Colonic mucosa (tissue), 4 donors: ENCODE measurements around the gene KIF17. TPM values are rescaled to one million over a fixed set of nuclear protein-coding genes. Genes with fewer than 3 reads are reported as not detected.

ENCODE experiments used
- DNase-seq: peaks from one replicate; pipeline ENCODE4 v3.0.0-alpha.2; 2020
- H3K27ac ChIP-seq: fragments of 200-600 bp; one replicate; pipeline ENCODE4 v1.8.0; 2021
- H3K27me3 ChIP-seq: fragments of 200-600 bp; one replicate; pipeline ENCODE4 v1.8.0; 2021
- H3K36me3 ChIP-seq: fragments of 200-600 bp; one replicate; pipeline ENCODE4 v1.8.0; 2021
- H3K4me1 ChIP-seq: fragments of 200-600 bp; one replicate; pipeline ENCODE4 v1.8.0; 2021; ENCODE audit warnings: mild to moderate bottlenecking
- H3K4me3 ChIP-seq: fragments of 200-600 bp; one replicate; pipeline ENCODE4 v1.8.0; 2021
- H3K9ac ChIP-seq, 2 donors: one replicate each; pipeline ENCODE4 v1.7.0; 2013; ENCODE audit warnings: control low read depth in 2 of 2, low read depth in 2 of 2, low read length in 2 of 2
- H3K9me3 ChIP-seq: fragments of 200-600 bp; one replicate; pipeline ENCODE4 v1.8.0; 2021
- intact Hi-C: fragments of 100-400 bp; cut with DNase I; formaldehyde crosslinking; loops from one replicate; pipeline ENCODE4 v1.14.1; 2022
- total RNA-seq, 2 donors: library from RNA; stranded (reverse); fragmentation: NEBNext Ultra II Directional in 1 of 2; extraction: Animal tissue kit (Norgen Biotek cat#: 25700) in 1 of 2; gene quantifications; one replicate each; pipeline ENCODE4 v1.2.1, GENCODE V29; 2021
- TF ChIP-seq, protein P1 (sequence below): fragments of 200-600 bp; IDR thresholded peaks from one replicate; pipeline ENCODE4 v1.8.0; 2022; ENCODE audit warnings: antibody characterized with exemption, mild to moderate bottlenecking
- donor health status: healthy.
- donor health status: DM: no; HTN: no; CAD: no.
- donor health status: DM: no; HTN: no; CAD: no.

The KIF17 gene
- total RNA-seq, 2 donors from 2014 or later: 0.27 to 1.4 TPM

DNA sequence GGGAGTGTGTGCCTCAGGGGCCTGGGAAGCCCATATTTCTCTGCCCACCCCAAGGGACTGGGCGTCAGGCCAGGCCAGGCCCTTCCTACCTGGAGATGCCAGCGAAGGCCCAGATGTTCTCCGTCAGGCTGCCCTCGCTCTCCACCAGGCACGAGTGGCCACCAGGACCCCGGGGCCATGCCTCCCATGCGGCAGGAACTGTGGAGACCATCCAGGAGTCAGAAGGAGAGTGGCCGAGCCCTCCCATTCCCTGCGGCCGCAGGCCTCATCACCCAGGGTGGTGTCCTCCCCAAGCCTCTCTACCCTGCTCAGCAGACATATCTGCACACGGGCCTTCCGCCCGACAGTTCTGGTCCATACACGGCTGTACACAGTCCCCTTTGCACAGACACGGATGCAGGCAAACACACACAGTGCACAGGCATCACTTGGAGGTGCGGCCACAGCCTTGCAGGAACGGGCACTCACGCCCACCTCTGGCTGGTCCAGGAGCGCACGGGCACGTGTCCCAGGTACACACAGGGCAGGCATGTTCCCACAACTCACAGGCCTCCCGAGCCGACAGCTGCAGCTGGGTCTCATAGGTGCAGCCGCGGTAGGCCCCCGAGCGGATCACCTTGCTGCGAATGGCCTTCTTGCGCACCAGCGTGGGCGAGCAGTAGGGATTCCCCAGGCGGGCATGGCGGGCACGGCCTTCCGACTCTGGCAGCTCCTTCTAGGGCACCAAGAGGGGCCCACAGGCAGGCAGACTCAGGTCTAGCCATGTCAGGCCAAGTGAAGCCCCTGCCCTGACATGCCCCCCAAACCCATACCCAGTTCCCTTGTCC, 5.9 kb upstream of the KIF17 start:
- Histone ChIP-seq H3K9ac (no peak overlapping the region), H3K4me1 (no peaks in the 10 kb centered on the region), H3K36me3 (no peaks in the 10 kb centered on the region), H3K4me3 (no peak overlapping the region), H3K27me3 (peaks cover 6% of the 10 kb centered on the region), H3K9me3 (no peaks in the 10 kb centered on the region), H3K27ac (no peak overlapping the region)
- no peak for DNase-seq
- TF ChIP-seq, protein P1, sequence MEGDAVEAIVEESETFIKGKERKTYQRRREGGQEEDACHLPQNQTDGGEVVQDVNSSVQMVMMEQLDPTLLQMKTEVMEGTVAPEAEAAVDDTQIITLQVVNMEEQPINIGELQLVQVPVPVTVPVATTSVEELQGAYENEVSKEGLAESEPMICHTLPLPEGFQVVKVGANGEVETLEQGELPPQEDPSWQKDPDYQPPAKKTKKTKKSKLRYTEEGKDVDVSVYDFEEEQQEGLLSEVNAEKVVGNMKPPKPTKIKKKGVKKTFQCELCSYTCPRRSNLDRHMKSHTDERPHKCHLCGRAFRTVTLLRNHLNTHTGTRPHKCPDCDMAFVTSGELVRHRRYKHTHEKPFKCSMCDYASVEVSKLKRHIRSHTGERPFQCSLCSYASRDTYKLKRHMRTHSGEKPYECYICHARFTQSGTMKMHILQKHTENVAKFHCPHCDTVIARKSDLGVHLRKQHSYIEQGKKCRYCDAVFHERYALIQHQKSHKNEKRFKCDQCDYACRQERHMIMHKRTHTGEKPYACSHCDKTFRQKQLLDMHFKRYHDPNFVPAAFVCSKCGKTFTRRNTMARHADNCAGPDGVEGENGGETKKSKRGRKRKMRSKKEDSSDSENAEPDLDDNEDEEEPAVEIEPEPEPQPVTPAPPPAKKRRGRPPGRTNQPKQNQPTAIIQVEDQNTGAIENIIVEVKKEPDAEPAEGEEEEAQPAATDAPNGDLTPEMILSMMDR: no peak
- intact Hi-C loops: no loop called here

GRCh38 chr1:20723159-20723536, 5.3 kb upstream of the KIF17 start:
- Histone ChIP-seq H3K27ac (no peak overlapping the region), H3K4me1 (no peaks in the 10 kb centered on the region)

GRCh38 chr1:20721117-20722061, 3.6 kb upstream of the KIF17 start:
- Histone ChIP-seq H3K36me3 (no peaks in the 10 kb centered on the region), H3K4me3 (no peak overlapping the region), H3K27ac (no peak overlapping the region), H3K9ac (no peak overlapping the region), H3K27me3 (peaks cover 11% of the 10 kb centered on the region), H3K9me3 (no peaks in the 10 kb centered on the region), H3K4me1 (no peaks in the 10 kb centered on the region)
- intact Hi-C loops: no loop called here
- no peak for DNase-seq
- TF ChIP-seq, protein P1: no peak

More at GRCh38 chr1:20723159-20723536, 5.3 kb upstream of the KIF17 start:
- no peak for DNase-seq
- Histone ChIP-seq H3K36me3 (no peaks in the 10 kb centered on the region), H3K27me3 (peaks cover 6% of the 10 kb centered on the region), H3K4me3 (no peak overlapping the region), H3K9me3 (no peaks in the 10 kb centered on the region), H3K9ac (no peak overlapping the region)
- TF ChIP-seq, protein P1: no peak
- intact Hi-C loops: no loop called here

- H3K4me1 ChIP-seq: no peaks in the 10 kb centered on the region
- TF ChIP-seq, protein P1: no peak
- no peaks in the 10 kb centered on the region for H3K9me3 ChIP-seq
- no peak overlapping the region for H3K27ac ChIP-seq
- H3K9ac ChIP-seq: no peak overlapping the region
- intact Hi-C loops: no loop called here
- no peaks in the 10 kb centered on the region for H3K36me3 ChIP-seq
- H3K4me3 ChIP-seq: no peak overlapping the region
- H3K27me3 ChIP-seq: peaks cover 11% of the 10 kb centered on the region
- no peak for DNase-seq
Measured at GRCh38 chr1:20720631-20721091, 2.9 kb upstream of the KIF17 start.

DNA sequence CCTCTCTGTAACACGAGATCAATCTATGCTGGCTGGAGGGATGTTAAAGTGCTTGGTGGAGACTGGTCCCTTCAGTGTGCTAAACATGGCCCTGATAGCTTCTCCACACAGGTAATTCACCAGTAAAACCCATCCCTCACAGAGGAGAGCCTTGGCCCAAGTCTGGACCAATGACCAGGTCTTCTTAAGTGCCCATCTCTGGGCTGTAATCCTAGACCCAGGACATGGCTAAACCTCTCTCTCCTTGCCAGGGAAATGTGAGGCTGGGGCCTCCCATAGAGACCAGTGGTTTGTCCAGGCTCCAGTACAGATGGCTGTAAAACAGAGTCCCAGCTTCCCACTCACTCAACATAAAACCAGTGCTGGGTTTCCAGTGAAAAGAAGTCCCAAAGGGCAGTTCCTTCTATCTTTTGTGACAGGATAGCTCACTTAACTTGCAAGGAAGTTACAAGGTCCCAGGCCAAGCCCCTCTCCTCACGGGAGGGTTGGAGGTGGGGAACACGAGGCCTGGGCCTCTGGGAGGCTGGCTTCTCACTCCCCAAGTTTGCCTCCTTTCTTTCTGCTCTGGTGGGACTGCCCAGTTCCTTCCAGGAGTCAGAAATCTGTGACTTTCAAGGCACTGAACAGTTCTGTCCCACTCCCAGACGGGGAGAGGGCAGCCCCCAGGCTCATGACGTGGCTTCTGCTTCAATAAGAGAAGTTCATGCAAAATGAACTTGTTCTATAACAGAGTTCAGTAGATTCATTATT, 2.2 kb upstream of the KIF17 start:
- H3K36me3 ChIP-seq: no peaks in the 10 kb centered on the region
- no peak for DNase-seq
- no peak overlapping the region for H3K27ac ChIP-seq
- TF ChIP-seq, protein P1: no peak
- no peaks in the 10 kb centered on the region for H3K4me1 ChIP-seq
- H3K27me3 ChIP-seq: peaks cover 11% of the 10 kb centered on the region
- H3K4me3 ChIP-seq: no peak overlapping the region
- H3K9me3 ChIP-seq: no peaks in the 10 kb centered on the region
- intact Hi-C loops: no loop called here
- H3K9ac ChIP-seq: no peak overlapping the region
